ENCODE measurements around the gene EDRF1. TPM values are rescaled to one million over a fixed set of nuclear protein-coding genes. Genes with fewer than 3 reads are reported as not detected.

Gene EDRF1
- total RNA-seq, 1 experiment from 2014 or later: 19.9 TPM

DNA sequence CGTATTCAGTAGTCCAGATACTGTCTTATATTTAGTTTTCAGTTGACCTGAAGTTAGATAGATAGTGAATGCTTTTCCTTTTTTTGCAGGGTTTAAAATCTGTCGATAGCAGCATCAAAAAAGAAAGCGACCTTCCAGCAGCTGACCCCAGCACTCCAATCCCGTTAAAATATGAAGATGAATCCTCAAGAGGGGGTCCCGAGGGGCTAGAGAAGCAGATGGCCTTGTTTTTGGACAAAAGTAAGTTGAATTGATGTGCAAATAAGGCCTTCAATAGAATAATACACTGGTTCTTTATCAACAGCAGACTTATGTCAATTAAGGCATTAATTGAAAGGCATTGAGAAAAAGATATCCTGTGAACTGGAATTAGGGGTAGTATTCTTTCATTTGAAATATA is 18.7 kb downstream of the EDRF1 start:
- no TSS peak for BruUV-seq (replicated peaks)
- Mint-ChIP-seq H3K4me1 (ENCODE audit: low read depth, unreplicated experiment) (no peaks in the 10 kb centered on the region), H3K4me3 (ENCODE audit: low read depth, unreplicated experiment) (no peak overlapping the region), H3K36me3 (ENCODE audit: insufficient read depth, unreplicated experiment) (peaks cover 29% of the 10 kb centered on the region), H3K27ac (ENCODE audit: unreplicated experiment) (no peak overlapping the region), H3K9me3 (ENCODE audit: low read depth, unreplicated experiment) (no peaks in the 10 kb centered on the region), H3K27me3 (ENCODE audit: unreplicated experiment) (no peaks in the 10 kb centered on the region)
- no peak for DNase-seq
- intact Hi-C loops (cut with micrococcal nuclease; ENCODE audit: unreplicated experiment): no loop called here
- TF ChIP-seq, protein P1, sequence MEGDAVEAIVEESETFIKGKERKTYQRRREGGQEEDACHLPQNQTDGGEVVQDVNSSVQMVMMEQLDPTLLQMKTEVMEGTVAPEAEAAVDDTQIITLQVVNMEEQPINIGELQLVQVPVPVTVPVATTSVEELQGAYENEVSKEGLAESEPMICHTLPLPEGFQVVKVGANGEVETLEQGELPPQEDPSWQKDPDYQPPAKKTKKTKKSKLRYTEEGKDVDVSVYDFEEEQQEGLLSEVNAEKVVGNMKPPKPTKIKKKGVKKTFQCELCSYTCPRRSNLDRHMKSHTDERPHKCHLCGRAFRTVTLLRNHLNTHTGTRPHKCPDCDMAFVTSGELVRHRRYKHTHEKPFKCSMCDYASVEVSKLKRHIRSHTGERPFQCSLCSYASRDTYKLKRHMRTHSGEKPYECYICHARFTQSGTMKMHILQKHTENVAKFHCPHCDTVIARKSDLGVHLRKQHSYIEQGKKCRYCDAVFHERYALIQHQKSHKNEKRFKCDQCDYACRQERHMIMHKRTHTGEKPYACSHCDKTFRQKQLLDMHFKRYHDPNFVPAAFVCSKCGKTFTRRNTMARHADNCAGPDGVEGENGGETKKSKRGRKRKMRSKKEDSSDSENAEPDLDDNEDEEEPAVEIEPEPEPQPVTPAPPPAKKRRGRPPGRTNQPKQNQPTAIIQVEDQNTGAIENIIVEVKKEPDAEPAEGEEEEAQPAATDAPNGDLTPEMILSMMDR (IDR thresholded peaks at IDR 0.05; ENCODE audit: unreplicated experiment): no peak
- CTCF ChIA-PET: no interaction called here

DNA sequence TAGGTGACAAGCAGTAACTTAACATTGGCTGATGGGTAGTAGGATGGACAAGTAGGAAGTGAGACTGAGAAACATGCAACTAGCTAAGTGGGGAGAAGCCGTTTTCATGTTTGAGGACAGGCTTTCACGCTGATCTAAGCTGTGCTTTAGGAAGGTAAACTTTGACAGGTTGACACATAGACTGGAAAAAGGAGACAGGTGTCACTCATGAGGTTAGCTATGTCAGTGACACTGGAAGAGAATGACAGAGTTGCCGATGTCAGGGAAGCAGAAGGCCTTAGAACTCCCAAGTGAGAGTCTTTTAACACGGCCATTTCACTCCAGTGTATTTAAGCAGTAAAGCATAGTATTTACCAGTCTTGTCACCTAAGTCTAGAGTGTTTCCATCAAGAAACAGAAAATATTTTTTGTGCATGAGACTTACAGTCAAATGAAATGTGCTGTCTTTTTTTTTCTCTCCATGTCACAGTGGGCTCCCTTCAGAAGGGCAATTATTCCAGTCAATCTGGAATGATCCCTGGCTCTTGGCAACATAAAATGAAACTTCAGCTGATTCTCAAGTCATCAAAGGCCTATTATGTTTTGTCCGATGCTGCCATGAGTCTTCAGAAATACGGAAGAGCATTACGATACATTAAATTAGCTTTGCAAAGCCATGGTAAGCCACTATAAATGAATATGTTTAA is 20.6 kb downstream of the EDRF1 start:
- no TSS peak for BruUV-seq (replicated peaks)
- Mint-ChIP-seq H3K27me3 (ENCODE audit: unreplicated experiment) (no peaks in the 10 kb centered on the region), H3K27ac (ENCODE audit: unreplicated experiment) (no peak overlapping the region), H3K9me3 (ENCODE audit: low read depth, unreplicated experiment) (no peaks in the 10 kb centered on the region), H3K4me1 (ENCODE audit: low read depth, unreplicated experiment) (no peaks in the 10 kb centered on the region), H3K36me3 (ENCODE audit: insufficient read depth, unreplicated experiment) (peaks cover 35% of the 10 kb centered on the region), H3K4me3 (ENCODE audit: low read depth, unreplicated experiment) (no peak overlapping the region)
- intact Hi-C loops (cut with micrococcal nuclease; ENCODE audit: unreplicated experiment): no loop called here
- TF ChIP-seq, protein P1 (IDR thresholded peaks at IDR 0.05; ENCODE audit: unreplicated experiment): no peak
- CTCF ChIA-PET: no interaction called here
- no peak for DNase-seq

DNA sequence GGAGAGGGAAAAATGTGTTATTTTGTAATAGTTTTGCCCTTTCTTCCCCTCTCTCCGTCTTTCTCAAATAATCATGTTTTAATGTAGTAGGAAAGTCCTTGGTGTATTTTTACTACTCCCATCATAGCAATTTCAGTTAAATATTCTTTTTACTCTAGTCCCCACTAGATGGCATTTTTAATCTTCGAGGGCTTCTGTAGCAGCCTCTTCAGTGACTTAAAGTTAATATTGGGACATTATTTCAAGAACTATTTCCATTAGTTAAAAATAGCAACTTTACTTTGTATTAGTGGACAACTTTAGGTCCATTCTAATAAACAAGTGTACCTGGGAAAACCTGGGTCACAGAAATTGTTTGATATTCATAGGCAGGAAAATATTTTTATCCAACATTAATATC is 23.0 kb downstream of the EDRF1 start:
- no peaks in the 10 kb centered on the region for H3K9me3 Mint-ChIP-seq (ENCODE audit: low read depth, unreplicated experiment)
- TF ChIP-seq, protein P1 (IDR thresholded peaks at IDR 0.05; ENCODE audit: unreplicated experiment): no peak
- no peak for DNase-seq
- H3K4me3 Mint-ChIP-seq (ENCODE audit: low read depth, unreplicated experiment): no peak overlapping the region
- H3K36me3 Mint-ChIP-seq (ENCODE audit: insufficient read depth, unreplicated experiment): peaks cover 27% of the 10 kb centered on the region
- no peaks in the 10 kb centered on the region for H3K27me3 Mint-ChIP-seq (ENCODE audit: unreplicated experiment)
- no TSS peak for BruUV-seq (replicated peaks)
- intact Hi-C loops (cut with micrococcal nuclease; ENCODE audit: unreplicated experiment): no loop called here
- H3K4me1 Mint-ChIP-seq (ENCODE audit: low read depth, unreplicated experiment): no peaks in the 10 kb centered on the region
- CTCF ChIA-PET: no interaction called here
- no peak overlapping the region for H3K27ac Mint-ChIP-seq (ENCODE audit: unreplicated experiment)

DNA sequence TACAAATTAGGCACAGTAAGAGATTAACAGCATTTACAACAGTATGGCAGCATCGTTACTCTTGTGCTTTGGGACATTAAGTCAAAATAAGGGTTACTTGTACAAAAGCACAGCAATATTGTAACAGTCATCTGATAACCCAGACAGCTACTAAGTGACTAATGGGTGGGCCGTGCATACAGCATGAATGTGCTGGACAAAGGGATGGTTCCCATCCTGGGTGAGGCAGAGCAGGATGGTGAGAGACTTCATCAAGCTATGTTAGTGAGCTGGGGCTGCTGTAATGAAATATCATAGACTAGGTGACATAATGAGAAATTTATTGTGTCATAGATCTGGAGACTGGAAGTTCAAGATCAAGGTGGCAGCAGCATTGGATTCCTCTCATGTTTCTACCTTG is 25.4 kb downstream of the EDRF1 start:
- CTCF ChIA-PET: no interaction called here
- Mint-ChIP-seq H3K9me3 (ENCODE audit: low read depth, unreplicated experiment) (no peaks in the 10 kb centered on the region), H3K27ac (ENCODE audit: unreplicated experiment) (no peak overlapping the region), H3K27me3 (ENCODE audit: unreplicated experiment) (no peaks in the 10 kb centered on the region), H3K36me3 (ENCODE audit: insufficient read depth, unreplicated experiment) (peaks cover 39% of the 10 kb centered on the region), H3K4me3 (ENCODE audit: low read depth, unreplicated experiment) (no peak overlapping the region), H3K4me1 (ENCODE audit: low read depth, unreplicated experiment) (no peaks in the 10 kb centered on the region)
- intact Hi-C loops (cut with micrococcal nuclease; ENCODE audit: unreplicated experiment): no loop called here
- DNase-seq: no peak
- BruUV-seq (replicated peaks): no TSS peak
- TF ChIP-seq, protein P1 (IDR thresholded peaks at IDR 0.05; ENCODE audit: unreplicated experiment): no peak
